T-helper 9 cell (primary cell): ENCODE results near the gene STAB2.
"Not testable (repeated sequence)": the region's sequence is repeated elsewhere in the genome, so short reads cannot be mapped to it uniquely, and the experiment has no call there.

Source experiments
- DNase-seq: peaks from one replicate; pipeline ENCODE4 v3.0.0-alpha.2; 2020

Gene STAB2

DNA sequence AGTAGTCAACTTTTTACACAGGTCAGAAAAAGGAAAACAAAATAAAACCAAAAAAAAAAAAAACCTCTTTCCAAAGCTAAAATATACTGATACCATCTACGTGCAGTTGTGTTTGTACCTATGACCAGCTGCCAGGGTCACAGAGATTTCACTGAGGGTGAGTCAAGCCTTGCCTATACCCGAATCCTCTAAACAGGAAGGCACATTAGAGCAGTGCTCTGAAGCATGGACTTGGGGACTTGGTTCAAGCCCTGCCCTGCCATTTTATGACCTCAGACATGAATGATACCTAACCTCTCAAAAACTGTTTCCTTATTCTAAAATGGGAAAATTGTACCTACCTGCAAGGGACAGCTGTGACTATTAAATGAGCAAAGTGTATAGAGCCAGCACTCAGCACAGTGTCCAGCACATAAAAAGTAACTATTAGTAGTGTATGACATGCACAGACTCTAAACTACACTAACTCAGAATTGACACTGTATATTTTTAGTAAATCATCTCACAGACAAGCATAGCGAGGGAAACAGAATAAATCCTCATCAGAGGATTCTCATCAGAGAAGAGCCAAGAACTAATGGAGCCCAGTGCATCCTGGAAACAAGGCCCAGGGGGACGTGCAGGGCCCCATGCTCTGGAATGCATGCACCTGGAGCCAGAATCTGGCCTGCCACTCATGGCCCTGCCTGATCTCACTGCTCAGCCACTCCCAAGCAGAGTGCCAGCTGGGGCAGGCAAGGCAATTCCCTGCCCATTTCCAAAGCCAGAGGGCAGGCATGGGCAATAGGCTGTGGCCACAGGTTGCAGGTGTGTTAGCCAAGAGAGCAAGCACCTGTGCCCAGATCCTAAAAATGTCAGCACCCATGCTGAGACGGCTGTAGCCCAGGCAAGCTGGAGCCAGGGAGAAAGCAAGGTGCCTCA is 196.9 kb downstream of the STAB2 start:
- no peak for DNase-seq

DNA sequence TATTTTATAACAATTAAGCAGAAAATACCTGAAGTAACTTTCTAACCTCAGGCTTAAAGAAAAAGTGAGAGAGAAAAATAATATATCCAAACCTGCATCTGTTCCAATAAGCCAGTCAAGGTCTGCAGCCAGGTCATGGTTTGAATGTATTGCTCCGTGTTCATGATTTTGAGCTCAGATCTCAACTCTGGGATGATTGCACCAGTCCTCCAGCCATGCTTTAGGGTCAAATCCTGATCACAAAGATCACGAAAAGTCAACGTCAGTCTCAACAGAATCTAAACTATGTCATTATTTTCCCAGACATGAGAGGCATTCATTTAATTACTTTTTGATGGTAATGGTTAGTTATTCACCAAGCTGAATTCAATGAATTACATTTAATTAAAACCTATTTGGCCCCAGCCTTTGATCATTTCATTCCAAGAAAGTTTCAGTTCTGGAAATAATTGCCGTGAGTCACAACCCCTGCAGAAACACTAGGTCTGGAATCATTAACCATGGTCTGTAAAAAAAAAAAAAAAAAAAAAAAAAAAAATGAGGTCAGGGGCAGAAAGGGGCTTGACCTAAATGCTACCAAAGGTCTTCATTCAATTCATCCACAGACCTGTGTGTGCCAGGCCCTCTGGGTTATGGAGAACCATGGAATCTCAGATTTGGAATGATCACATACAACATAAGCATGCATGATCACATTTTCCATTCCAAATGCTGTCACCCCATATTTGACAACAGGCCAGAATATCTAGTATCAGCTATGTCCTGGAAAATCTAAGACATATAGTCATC is 198.4 kb downstream of the STAB2 start:
- DNase-seq, result no peak

DNA sequence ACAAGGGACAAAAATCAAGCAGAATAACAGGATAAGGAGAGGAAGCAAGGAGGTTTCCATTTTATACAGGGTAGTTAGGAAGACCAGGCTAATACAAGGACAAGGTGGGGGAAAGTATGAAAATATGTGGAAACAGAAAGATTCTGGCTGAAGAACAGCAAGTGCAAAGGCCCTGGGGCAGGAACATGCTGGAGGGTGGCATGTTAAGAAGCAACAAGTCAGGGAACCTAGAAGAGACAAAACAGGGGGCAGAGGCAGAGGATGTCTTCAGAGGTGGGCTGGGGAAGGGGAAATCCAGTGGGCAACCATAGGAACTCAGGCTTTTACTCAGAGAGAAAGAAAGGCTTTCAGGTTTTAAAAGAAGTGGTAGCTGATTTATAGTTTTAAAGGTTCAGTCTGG is 199.1 kb downstream of the STAB2 start:
- DNase-seq, result no peak

DNA sequence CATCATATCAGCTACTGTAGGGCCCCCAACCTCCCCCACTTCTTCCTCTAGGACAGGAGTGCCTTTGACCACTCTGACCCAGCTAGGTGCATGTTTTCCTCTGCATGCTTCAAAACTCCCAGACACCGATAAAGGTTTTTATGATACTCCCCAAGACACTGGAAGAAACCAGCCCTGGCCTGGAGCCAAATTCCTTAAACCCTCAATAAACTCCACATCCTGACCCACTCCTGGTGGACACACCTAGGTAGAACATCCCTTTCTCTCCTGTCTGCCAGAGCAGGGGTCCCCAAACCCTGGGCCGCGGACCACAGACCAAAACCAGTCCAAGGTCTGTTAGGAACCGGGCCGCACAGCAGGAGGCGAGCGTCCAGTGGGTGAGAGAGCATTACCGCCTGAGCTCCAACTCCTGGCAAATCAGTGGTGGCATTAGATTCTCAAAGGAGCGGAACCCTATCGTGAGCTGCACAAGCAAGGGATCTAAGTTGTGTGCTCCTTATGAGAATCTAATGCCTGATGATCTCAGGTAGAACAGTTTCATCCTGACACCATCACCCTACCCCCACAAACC is 204.4 kb downstream of the STAB2 start:
- DNase-seq, result no peak

DNA sequence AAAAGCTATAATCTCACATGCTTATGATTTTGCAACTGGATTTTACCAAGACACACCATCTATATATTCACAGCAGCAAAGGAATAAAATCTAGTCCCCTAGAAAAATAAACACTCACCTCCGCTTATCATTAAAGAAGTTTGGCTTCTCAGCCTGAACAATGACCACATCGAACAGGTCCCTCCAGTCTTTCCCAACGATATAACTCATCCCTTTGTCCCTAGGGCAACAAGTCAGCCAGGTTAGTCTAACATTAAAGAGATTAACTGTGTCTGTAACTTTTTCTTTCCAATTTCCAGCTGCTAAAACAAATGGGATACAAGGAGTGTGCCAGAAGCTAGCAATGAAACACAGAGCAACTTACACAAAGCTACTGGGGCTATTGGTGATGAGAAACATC is 206.0 kb downstream of the STAB2 start:
- DNase-seq, result no peak

DNA sequence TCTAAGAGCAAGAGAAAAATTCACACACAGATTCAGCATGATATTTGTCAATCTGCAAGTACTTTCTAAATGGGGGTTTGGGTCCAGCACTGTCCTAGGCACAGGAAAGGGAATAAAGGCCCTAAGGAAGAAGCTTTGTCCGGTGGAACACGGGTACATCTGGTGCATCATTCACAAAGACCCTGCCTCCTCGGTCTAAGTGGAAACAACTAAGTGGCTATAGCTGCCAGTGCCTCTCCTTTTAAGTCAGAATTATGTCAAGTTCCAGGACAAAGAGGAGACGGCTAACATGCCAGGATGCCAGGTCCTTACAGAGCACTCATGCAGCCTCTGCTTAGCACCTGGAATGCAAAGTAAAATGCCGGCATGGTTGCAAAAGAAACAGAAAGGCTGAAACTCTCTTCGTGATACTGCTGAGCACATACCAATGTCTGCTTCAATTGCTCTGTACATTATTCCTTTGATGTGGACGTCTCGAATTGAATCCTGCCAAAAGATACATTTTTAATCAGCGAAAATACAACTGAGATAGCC is 206.5 kb downstream of the STAB2 start:
- DNase-seq, result no peak

DNA sequence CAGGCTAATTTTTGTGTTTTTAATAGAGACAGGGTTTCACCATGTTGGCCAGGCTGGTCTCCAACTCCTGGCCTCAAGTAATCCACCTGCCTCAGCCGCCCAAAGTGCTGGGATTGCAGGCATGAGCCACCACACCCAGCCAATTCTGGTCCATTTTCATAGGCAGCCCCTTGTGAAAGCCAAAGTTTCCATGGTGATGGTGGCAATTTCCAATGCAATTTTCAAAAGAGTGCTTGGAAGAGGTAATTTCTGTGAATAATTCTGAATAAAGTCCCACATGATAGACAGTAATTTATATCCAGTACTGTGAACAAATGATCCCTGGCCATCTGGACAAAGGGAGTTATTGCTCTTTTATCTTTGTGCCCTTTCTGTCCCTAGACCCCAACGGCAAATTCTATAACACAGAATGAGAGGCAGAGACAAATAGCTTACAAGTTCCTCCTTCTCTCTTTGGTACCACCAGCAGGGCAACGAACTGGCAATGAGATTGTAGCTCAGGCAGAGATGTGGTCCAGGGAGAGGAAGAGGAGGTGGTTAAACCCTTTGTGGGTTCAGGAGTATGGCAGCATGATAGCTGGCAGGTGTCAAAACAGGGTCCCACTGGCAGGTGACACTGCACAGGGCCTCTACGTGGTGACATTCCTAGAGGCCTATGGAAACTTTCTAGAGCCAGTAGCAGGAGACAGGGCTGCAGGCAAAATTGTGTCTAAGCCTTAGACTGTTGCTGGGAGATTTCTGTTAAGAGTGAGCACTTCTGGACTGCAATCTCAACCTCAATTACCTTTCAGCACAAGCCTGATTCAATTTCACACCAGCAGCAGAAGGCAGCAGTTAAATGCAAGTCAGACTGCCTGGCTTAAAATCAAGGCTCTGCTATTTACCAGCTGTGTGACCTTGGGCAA is 207.5 kb downstream of the STAB2 start:
- DNase-seq, result no peak

DNA sequence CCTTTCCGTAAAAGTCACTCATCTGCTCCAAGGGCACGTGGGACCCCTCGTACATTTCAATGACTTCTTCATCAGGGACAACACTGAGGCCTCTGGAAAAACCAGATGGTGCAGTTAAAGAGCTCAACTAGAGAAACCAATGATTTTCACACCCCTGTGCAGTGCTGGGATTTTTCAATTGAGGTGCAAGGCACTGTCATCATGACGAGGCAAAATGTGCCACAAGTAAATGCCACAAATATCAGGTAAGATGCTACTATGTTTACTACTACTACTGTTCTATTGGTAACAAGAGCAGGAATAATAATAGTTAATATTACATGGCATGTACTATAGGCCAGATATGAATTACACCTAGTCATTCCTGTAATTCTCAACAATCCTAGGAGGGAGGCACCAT is 211.5 kb downstream of the STAB2 start:
- no peak for DNase-seq

DNA sequence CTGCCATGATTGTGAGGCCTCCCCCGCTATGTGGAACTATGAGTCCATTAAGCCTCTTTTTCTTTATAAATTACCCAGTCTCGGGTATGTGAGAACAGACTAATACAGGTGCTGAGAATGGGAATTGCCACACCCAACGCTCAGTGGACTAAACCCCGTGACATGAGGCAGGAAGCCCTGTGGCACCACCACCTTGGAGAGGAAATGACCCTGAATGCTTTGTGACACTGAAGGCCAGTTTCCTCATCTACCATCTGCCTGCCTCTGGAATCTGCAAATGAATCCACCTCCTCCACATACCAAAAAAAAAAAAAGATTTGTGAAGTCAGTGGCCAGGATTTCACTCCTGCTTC is 212.4 kb downstream of the STAB2 start:
- DNase-seq, result no peak

DNA sequence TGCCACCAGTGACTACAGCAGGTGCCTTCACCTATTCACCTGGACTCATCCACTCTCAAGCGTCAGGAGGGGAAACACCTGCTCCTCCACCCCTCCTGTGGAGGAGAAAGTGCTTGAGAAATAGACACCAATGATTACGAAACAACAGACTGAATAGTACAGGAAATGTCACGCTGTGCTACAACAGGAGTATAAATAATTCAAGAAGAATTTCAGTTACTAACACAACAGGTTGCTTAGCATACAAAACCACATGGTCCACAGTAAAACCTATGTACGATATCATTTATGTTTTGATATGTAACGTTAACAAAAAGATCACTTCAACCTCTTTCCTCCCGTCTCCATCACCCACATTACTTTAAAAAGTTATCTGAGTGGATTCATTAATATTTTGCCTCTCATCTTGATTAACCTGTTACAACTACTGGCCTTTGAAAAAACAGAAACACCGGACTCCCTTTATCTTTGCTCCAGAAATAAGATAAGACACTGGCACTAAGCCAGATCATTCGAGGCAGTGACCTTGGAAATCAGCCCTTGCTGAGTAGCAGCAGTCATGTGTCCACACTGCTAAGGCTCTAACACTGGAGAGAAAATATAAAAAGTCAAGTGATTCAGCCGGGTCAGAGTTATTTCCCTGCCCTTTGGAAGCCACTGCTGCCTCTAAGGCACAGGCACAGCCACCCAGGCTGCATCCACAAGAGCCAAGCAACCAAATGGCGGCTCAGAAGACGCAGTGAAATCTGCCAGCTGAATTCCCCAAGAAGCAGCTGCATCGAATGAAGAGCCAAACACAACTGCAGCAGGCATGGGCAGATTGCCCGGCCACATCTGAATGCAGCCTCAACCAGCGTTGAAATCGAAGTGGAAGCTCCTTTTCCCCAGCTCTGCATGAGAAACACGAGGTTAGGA is 213.0 kb downstream of the STAB2 start:
- DNase-seq, result no peak

DNA sequence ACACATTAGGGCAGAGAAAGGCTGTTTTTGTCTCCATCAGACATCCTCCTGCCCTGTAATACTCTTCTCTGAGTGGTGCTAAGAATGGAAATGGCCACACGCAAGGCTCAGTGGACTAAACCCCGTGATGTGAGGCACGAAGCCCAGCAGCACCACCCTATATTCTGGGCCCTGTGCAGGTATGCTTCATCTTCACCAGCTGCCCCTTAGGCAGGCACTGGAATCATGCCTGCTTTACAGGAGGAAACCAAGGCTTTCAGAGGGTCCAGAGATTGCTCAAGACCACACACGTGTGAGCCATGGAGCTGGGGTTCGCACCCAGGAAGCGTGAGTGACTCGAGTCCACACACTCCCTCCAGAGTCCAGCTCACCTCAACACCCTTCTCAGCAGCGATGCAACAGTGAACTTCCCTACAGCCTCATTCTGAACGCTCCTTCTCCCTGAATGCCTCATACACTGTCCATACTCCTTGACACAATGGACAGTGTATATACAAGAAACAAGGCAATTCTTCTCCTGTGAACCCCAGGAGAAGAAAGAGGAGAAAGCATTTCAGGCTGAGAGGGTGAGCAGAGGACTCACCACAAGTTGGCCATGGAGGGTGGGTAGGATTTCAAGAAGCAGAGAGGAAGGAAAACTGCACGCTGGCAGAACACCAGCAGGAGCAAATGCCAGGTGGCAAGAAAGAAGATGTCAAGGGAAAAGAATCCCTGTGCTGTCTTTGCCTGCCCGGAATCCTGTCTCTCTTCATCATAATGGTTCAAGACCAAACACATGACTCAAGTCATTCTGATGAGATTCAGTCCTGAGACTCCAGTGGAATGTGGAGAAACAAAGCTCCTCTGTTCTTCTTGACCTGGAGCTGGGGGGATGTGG is 214.9 kb downstream of the STAB2 start:
- DNase-seq, result no peak

DNA sequence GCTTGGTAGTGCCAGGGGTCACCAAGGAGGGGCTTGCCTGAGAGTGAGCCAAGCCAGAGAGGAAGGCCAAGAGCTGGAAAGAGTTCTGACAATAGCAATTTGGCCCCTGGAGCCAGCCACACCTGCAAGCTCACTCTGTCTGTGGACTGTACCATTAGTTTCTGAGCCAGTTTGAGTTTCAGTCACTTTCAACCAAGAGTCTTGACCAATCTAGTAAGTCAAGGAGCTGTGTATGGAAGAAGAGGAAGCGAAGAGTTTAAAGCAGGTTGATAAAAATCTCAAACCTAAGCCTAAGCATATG is 215.5 kb downstream of the STAB2 start:
- DNase-seq, result no peak

DNA sequence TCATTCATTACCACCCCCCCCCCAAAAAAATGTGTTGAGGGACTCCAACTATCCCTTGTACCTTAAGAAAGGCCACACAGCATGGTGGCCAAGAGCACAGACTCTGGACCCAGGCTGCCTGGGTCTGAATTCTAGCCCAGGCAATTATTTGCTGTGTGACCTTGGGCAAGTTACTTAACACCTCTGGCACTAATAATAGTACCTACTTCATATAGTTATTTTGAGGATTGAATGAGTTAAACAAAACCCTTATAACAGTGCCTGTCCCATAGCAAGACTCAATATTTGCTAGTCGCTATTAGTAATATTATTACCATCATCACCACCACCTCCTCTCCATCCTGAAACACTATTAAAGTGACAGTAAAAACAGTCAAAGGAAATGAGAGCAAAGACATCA is 216.8 kb downstream of the STAB2 start:
- DNase-seq, result no peak

DNA sequence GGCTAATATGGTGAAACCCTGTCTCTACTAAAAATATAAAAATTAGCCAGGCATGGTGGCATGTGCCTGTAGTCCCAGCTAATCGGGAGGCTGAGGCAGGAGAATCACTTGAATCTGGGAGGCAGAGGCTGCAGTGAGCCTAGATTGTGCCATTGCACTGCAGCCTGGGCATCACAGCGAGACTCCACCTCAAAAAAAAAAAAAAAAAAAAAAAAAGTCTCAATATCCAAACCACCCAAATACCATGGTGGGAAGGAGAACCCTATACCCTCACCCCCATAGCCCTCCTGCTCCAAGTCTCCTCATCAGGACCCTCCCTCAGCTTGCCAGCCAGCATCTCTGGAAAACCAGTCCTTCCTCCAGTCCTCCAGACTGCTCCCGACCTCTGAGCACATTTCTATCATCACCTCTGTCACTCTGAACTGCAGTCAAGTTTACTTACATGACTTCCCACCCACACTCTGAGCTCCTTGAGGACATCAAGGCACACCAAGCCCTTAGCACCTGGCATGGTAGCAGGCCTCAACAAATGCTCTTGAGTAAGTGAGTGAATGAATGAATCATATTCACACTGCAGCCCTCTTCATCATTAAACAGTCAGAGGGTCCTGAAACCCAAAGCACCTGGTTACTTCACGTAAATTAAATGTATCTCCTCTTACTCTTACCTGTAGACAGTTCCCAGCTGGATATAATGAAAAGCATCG is 218.7 kb downstream of the STAB2 start:
- no peak for DNase-seq

DNA sequence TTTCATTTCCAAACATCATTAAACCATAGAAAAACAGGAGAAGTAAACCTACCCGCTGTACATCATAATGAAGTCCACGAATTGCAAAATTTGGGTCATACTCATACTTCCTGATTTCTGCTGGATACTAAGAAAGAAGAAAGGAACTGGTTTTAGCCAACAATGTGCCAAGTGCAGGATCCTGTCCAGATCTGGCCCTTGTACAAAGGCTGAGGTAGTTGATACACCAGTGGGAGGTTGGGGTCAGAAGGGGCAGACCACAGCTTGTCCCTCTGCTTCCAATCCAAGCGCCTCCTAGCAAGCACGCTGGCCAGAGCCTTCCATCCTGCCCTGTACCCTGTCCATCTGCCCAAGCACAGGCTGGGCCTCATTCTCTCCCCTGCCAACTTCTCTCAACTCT is 219.7 kb downstream of the STAB2 start:
- DNase-seq, result no peak

DNA sequence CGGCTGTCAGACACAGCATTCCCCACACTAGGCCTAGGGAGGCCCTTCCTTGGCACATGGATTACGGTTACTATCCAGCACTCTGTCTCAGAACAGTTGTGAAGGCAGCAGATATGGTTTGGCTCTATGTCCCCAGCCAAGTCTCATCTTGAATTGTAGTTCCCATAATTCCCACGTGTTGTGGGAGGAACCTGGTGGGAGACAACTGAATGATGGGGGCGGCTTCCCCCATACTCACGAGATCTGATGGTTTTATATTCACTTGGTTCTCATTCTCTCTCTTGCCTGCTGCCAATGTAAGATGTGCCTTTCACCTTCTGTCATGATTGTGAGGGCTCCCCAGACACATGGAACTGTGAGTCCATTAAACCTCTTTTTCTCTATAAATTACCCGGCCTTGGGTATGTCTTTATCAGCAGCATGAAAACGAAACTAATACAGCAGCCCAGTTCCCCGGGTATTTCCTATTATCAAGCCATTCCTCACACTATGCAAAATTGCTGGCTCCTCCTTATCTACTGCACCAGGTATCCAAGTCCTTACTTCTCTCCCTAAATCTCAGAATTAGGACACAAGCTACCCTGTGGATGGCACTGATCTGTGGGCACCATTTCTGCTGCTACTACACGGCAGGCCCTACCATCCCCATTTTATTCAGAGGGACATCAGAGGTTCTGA is 220.6 kb downstream of the STAB2 start:
- no peak for DNase-seq

DNA sequence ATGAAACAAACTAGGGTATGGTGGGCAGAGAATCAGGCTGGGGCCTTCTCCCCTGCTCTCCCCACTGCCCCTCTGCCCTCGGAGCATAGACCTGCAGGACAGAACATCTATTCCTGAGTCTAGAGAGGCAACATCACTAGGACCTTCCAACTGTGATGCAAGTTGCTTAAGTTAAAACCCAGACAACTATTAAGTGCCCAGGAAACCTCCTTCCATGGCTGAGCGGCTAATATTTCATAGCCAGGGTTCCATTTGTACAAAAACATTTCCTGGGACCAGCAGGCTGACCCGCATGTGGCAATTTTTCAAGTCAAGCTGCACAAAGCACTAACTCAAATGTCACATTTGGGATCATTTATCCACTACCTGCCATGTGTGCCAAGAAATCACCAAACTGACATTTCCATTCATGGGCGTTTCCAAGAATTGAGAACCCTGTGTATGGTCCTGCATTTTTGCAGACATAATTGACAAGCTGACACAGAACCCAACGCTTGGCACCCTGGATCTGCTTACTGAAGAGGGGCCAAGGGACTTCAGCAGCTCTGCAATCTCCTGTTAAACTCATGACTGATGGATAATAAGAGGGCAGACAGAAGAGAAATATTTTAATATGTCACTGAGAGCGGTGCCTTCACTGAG is 221.3 kb downstream of the STAB2 start:
- no peak for DNase-seq

DNA sequence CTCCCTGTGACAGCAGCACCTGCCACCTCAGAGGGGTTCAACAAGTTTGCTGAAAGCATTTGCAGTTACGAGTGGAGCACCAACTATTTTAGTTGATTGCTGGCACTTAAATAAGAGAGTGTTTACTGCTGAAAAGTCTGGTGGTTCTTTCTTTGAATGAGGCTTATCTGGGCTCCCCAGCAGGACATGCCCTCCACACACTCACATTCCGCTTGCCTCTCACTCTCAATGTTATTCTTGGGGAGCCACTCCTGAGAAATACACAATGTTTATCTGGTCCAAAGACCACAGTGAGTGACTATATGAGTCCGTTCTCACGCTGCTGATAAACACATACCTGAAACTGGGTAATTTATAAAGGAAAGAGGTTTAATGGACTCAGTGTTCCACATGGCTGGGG is 222.1 kb downstream of the STAB2 start:
- no peak for DNase-seq

DNA sequence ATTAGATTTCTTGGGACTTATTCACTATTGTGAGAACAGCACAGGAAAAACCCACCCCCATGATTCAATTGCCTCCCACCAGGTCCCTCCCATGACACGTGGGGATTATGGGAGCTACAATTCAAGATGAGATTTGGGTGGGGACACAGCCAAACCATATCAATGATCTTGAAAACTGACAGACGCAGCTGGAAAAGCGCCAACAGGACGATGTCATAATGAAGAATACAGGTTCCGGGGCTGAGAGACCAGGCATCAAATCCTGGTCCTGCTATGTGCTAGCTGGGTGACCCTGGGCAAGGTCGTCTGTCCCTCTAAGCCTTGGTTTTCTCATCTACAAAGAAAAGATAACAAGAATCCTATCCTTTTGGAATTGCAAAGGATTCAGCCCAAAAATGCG is 222.6 kb downstream of the STAB2 start:
- not testable (repeated sequence) for DNase-seq
